NCI-H82 (cell line): Measurements from ENCODE around the gene ARRB2.
"Not testable (repeated sequence)": the region's sequence is repeated elsewhere in the genome, so short reads cannot be mapped to it uniquely, and the experiment has no call there.

ENCODE experiments used
- DNase-seq: peaks from one replicate; lab custom pipeline; 2025; lab: John Stamatoyannopoulos, UW

The ARRB2 gene

DNA sequence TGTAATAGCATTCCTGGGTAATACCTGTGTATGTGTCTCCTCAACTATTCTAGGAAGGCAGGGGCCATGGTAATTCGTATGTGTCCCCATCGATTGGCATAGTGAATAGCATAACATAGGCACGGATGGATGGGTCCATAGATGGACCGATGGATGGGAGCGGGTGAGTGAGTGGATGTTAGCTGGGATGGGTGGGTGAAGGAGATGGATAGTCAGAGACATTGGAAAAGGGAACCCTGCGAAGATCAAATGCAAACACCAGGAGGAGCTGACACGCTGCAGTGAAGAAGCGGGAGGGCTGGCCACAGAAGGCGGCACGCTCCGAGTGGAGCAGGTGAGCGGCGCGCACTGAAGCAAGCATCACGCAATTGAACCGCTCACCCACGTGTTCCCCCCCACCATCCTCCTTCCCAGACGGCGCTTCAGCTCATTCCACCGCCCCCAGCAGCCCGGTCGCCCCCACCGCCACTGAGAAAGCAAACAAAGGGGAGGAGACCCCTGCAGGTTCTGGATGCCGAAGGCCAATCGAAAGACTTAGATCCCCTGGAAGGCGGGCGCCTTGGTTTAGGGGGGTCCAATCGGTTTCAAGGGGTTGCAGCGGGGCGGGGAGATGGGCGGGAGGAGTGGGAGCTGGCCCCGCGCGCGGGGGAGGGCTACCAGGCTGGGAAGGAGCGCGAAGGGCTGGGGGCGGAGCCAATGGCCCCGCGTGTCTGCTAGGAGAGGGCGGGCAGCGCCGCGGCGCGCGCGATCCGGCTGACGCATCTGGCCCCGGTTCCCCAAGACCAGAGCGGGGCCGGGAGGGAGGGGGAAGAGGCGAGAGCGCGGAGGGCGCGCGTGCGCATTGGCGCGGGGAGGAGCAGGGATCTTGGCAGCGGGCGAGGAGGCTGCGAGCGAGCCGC is at the start of gene ARRB2:
ARRB2 (plus strand) TSS at position 839 of the 899 bp plus-strand sequence. CDS start 90 bp downstream, outside the sequence.
- peak; percentile 100 for DNase-seq

DNA sequence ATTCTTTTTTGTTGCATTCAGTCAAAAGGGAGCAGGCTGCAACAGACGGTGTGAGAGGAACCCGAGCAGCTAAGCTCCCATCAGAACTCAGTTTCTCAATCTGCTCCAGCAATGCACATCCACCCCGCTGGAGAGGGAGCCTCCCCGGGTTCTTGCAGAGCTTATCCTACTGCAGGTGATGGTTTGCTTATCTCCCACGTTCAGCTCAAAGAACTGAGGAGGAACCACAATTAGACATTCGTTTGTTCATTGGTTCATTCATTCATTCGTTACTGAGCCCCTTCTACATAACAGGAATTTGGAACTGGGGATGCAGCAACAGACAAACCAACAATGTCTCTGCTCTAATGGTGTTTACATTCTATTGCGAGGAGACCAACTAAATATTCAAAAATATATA is 46.7 kb upstream of the ARRB2 start:
- no peak for DNase-seq

DNA sequence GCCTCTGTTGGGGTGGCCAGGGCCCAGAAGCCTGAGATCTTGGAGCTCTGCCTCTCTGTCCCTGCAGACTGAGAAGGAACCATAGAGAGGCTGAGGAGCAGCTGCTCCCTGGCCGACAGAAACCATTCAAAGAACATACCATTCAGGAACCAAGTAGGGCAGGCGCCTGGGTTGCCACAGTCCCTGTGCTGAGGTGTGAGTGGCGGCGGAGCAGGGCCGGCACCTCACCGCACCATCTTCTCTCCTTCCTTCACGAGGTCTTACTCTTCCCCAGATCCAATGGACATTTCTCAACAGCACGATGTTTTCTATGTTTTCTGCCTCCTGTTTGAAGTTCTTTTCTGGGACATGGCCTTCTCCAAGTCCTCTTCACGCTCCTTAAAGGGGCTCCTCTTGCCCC is 46.2 kb upstream of the ARRB2 start:
- no peak for DNase-seq

DNA sequence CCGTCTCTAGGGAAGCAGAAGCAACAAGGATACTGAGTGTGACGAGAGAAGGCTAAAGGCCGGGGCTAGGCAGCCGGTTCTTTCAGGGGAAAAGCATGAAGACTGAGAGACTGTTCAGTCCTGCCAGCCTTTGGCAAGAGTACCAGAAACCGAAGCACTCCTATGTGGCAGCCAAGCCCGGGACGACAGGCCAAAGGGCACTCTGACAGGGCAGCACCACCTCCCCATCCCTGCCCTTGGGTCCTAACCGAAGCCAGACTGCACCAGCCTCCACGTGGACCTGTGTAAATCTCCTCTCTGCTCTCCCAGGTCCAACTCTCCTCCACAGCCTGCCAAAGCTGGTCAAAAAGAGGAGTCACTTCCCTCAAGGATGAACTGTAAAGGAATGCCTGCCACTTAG is 45.4 kb upstream of the ARRB2 start:
- DNase-seq, result no peak

DNA sequence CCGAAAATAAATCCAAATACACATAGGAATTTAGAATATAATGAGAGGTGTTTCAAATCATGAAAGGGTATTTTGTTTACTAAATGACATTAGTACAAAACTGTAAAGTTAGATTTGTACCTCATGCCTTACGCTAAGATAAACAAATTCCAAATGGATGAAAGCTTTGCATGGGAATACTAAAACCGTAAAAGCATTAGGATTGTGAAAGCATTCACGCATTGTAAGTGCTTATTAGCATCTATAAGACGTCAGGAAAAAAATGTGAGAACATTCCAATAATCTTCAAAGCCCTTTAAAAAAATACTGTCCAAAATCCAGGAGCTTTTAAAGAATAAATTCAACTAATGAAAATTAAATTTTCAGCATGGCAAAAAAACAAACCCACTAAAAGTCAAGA is 44.1 kb upstream of the ARRB2 start:
- no peak for DNase-seq

DNA sequence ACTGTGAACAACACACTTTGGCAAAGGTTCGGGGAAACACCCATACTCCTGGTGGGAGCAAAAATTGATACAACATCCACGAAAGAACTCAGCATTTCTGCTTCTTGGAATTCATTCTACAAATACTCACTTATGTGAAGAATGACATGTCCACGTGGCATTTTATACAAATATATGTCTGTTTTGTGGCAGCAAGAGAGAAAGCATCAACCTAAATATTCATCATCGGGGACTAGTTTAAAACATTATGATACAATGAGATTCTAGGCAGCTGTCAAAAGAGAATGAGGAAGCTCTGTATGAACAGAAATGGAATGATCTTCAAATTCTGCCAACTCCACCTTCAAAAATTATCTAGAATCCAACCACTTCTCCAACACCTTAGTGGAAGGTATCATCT is 43.3 kb upstream of the ARRB2 start:
- DNase-seq, result no peak

DNA sequence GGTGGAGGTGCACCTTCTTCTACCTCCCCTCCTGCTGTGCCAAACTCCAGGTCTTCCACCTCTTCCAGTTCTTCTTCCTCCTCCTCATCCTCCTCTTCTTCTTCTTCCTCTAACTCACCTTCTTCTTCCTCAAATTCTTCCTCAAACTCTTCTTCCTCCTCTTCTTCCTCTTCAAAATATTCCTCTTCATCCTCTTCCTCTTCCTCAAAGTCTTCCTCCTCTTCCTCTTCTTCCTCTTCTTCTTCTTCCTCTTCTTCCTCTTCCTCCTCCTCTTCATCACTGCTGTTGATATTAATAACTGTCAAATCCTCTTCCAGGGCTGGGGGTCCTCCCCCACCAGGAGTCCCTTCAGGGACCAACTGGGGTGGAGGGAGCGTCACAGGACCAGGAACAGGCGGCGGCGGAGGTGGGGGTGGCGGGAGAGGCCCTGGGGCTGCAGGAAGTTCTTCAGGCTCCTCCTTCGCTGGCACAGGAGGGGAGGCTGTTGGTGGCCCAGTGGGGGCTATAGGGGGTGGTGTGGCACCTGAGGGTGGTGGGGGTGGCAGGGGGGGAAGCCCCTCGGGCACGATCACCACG is 38.3 kb upstream of the ARRB2 start:
- DNase-seq, result no peak

DNA sequence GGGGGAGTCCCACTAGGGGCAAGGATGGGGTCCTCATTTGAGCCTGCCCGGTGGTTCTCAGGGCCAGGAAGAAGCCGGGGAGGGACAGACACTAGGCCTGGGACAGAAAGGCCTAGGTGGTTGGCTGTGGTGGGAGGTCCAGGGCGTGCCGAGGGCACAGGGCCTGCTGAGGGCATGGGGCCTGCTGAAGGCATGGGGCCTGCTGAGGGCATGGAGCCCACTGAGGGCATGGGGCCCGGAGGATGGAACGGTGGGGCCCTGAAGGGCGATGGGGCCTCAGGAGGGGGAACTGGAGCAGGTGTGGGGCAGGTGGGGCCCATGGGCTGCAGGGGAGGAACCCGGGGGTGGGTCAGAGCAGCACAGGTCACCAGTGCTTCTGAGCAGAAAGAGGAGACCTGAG is 37.7 kb upstream of the ARRB2 start:
- DNase-seq, result no peak

DNA sequence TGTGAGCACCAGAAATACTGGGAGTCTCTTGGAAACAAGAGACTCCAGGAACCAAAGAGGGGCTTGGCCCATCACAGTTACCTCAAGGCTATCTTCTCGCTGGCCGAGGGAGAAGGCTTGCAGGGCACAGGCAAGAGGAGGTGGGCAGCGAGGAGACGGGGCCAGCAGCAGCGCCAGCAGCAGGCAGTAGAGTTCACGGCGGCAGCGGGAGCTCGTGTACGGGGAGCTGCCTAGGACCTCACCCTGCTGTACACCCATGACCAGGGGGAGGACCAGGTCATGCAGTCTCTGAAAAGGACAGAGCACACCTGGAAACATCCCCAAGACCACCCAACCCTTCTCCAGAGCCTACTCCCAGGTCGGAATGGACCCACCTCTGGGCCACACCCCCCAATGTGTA is 37.3 kb upstream of the ARRB2 start:
- DNase-seq, result no peak

DNA sequence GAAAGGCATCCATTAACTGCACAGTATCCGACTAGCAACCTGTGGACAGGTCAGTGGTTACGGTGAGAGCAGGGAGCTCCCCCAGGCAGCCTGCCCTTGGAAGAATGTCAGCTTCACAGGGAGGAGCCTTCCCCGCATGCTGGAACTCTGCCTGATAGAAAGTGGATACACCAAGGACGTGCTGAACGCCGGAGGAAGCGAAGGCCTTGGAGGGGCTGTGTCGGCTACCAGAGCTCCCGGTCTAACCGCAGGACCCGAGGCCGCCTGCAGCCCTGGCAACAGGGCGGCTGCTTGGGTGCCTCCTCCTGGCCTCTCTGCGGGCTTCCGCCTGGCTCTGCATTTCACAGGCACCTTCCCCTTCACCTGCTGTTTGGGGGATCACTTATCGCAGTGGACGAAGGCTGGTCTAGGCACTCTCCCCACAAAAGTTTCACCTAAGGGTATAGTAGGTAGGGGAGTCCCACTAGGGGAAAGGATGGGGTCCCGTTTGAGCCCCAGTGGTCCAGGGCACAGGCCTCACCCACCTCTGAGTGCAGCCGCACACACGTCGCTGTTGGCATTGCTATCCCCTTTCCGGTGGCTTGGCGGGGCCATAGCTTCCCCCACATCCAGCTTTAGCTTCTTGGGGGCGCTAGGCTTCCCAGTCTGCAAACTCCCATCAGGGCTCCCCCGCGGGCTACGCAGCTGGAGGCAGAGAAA is 36.3 kb upstream of the ARRB2 start:
- DNase-seq, result no peak

DNA sequence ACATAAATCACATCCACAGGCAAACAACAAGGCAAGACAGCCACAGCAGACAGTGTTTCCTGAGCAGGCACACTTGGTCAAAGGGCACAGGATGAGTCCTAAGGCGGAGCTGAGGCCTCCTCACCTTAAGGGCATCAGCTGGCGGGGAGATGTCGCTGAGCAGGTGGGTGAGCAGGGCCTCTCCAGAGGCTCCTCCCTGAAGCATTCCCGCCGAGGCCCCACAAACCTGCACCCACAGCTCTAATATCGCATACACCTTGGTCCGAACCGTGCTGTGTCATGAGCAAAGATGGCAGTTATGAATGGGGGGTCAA is 35.8 kb upstream of the ARRB2 start:
- DNase-seq, result no peak

DNA sequence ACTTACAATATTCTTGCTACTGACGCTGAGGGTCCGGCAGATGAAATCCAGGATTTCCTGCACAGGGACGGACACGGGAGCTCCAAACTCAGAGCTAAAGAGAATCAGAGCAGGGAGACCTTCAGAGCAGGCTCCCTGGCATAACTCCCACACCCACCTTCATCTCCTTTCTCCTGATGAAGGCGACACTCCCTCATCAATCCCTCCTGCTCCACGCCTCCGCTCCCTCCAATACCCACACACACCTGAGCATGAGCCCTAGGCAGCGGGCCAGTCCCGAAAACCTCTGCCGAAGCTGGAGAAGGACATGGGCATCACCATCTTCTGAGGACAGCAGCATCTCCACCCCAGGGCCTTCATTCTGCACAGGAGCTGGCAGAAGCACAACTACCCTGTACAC is 34.6 kb upstream of the ARRB2 start:
- DNase-seq, result no peak

DNA sequence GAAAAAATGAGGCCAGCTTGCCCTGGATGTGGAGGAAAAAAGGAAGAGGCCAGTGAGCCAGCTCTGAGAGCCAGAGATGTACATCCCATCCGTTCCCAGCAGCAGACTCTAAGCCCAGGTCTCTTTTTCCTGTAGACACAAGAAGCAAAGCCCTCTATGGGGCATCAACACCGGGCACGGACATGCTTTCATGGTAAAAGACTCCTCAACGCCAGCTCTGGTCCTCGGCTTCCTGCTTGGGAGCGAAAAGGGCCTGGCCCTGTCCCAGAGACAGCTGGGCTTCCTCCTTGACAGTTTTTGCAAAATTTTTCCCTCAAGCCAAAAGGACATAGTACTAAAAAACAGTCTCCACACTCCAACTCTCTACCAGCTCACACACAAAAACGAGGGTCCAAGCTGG is 33.6 kb upstream of the ARRB2 start:
- no peak for DNase-seq

DNA sequence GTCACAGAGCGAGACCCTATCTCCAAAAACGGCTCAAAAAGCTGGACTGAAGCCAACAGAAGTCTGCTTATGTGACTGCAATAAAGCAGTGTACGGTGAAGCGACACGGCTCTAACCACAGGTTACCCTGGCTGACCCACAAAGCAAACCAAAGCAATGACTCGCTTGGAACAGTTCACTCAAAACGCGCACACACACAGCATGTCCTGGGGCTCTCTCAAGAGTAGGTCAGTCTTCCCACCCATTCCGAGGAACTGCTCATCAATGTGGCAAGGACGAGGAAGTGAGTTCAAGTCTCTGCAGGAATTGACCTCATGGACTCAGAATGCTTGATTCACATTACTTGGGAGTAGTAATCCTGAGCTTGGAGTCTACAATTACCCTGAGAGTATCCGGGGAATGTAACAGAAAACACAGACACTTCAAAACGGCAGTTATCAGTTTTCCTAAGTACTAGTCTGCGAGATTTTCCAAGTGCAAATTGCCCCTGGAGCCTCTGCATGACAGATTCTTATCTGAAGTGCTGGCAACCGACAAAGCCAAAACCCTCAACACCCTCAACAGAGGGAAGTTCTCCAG is 31.9 kb upstream of the ARRB2 start:
- no peak for DNase-seq

DNA sequence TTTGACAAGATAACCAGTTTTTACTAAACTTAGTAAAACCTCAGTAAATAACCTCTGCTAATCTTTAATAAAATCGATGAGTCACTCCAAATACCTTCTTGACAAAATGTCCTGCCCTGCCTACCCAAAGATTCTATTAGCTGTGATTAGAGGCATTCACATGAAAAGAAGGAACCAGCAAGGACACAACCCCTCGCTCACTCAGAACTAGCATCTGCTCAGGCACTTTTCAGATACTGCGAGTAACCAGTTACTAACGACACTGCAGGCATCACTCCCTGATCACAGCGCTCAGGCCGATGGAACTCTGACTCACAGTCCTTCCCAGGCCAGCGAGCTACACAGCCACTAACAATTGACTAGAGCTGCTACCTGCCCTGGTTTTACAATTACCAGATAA is 30.8 kb upstream of the ARRB2 start:
- no peak for DNase-seq

DNA sequence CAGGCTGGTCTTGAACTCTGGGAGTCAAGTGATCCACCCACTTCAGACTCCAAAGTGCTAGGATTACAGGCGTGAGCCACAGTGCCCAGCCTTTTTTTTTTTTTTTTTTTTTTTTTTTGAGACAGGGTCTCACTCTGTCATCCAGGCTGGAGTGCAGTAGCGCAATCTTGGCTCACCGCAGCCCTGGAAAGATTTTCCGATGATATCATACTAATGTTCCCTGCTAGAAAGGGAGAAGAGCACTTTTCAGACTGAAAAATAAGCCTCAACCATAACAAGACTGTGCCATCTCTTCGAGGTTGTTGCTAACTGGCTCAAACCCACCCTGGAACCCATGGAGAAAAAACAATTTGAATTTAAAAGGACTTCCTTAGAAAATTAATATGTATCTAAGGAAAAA is 26.7 kb upstream of the ARRB2 start:
- not testable (repeated sequence) for DNase-seq

DNA sequence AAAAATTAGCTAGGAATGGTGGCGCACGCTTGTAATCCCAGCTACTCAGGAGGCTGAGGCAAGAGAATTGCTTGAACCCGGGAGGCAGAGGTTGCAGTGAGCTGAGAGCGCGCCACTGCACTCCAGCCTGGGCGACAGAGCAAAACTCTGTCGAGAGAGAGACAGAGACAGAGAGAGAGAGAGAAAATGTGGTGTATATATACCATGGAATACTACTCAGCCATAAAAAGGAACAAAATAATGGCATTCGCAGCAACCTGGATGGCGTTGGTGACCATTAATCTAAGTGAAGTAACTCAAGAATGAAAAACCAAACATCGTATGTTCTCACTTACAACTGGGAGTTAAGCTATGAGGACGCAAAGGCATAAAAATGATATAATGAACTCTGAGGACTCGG is 20.6 kb upstream of the ARRB2 start:
- not testable (repeated sequence) for DNase-seq

DNA sequence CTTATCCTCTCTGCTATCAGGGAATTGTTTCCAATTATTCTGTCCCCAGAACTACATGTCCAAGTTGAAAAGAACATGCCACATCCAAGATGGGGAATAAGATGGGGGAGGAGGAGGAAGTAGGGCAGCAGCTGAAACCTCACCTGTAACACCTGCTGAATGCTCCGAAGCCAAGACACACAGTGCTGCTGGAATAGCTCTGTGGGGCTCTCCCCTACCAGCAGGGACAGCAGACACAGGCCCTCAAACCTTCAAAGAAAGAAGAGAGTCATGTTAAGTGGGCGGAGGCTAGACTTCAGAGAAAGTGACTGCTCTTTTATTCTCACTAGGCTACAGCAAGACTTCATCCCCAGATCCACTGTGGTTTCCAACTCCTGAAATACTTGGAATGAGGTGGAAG is 19.7 kb upstream of the ARRB2 start:
- no peak for DNase-seq

DNA sequence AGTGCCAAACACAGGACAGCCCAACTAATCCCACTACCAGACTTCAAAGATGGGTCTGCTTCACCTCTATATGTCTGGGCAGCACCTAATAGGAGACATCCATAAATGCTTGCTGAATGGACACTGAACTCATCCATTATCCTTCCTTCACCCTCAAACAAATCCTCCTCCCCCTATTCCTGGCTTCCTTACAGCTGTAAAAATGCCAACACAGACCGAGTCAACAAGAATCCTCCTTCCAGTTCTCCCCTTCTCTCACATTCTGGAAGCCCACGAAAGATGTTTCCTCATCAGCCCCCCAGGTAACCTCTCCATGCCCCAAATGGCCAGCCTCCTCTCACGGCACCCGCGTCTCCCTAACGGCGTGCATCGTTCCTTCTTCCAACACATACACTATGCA is 18.7 kb upstream of the ARRB2 start:
- DNase-seq, result no peak

DNA sequence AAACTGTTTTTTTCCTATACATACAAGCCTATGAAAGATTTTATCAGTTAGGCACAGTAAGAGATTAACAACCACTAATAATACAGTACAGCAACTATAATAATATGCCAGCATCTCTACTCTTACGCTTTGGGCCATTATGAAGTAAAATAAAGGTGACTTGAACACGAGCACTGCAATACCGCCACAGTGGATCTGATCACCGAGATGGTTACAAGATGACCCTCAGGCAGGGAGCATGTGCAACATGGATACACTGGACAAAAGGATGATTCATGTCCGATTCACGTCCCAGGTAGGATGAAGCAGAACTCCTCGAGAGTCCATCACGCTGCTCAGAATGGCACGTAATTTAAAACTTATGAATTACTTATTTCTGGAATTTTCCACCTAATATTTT is 17.0 kb upstream of the ARRB2 start:
- no peak for DNase-seq

DNA sequence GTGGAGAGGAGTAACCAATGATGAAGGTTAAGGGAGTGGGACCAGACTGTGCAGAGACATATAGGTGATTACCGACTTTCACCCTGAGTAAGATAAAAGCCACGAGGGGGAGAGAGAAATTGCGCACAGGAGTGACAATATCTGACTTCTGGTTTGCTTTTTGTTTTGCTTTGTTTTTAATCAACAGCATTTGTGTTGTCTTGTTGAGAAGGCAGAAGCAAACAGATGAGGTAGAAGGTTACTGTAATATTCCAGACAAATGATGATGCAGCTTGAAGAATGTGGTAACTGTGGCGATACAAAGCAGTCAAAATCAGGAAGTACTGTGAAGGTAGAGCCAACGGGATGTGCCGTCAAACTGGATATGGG is 14.0 kb upstream of the ARRB2 start:
- DNase-seq, result no peak

DNA sequence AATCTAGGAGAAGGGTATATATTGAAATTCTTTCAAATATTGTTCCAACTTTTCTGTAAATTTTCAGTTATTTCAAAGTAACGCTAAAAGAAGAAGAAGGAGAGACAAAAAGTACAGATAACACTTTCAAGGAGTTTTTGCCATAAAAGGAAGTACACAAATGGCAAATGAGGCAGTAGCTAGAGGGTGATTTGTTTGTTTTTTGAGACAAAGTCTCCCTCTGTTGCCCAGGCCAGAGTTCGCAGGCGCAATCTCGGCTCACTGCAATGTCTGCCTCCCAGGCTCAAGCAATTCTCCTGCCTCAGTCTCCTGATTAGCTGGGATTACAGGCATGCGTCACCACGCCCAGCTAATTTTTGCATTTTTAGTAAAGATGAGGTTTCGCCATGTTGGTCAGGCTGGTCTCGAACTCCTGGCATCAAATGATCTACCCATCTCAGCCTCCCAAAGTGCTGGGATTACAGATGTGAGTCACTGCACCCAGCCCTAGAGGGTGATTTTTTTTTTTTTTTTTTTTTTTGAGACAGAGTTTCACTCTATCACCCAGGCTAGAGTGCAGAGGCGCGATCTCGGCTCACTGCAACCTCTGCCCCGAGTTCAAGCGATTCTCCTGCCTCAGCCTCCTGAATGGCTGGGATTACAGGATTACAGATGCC is 10.9 kb upstream of the ARRB2 start:
- not testable (repeated sequence) for DNase-seq

DNA sequence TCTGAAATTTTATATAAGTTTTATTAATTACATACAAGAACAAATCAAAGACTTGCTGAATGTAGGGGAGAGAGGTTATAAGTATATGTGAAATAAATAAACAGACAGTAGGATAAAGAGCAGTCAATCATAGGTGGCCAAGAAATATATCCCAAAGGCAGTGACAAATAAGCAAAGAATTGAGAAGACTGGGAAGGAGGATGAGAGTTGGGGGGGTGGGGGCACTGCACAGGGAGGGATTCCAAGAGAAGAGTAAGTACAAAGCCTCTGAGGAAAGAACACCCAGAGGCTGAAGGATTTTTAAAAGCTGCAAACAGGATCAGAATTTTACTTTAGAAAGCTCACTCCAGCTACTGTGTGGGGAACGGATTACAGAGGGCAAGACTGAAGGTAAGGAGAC is 9.3 kb upstream of the ARRB2 start:
- no peak for DNase-seq
